ENCODE results near the gene RPP30.

DNA sequence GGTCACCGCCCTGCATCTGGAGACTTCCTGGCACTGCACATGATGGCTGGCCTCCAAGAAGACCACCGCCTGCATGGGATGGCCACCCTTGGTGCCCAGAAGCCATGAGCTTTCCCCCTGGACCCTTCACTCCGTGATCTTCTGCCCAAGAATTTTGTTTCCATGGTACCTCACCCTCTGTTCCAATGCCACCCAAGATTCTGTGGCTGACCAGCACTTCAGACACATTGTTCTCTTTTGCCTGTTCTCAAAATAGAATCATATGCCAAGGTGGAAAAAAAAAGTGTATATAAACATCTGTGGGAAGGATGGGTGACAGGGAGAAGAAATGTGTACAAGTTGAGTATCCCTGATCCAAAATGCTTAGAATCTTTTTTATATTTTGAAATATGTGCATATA is 26.0 kb upstream of the RPP30 start:
- TF ChIP-seq POLR2A (IDR thresholded peaks at IDR 0.05; ENCODE audit: low read depth, low read length) = no peak
- no peak for TF ChIP-seq POLR2AphosphoS5 (IDR thresholded peaks at IDR 0.05; ENCODE audit: low read depth, low read length)
- no peak for TF ChIP-seq TAF1 (IDR thresholded peaks at IDR 0.05; ENCODE audit: low read depth, low read length)
- TF ChIP-seq PAX5 (IDR thresholded peaks at IDR 0.05; ENCODE audit: insufficient read depth, low read length, severe bottlenecking) = no peak
- TF ChIP-seq POU2F2 (IDR thresholded peaks at IDR 0.05; ENCODE audit: low read depth, low read length) = no peak
